Fibroblast of the aortic adventitia (primary cell): ENCODE measurements around the gene VWA5B2. TPM values are rescaled to one million over a fixed set of nuclear protein-coding genes. Genes with fewer than 3 reads are reported as not detected.

Experiments used
- DNase-seq: peaks from one replicate; pipeline ENCODE4 v3.0.0-alpha.2; 2010; ENCODE audit warnings: low read depth
- H3K4me3 ChIP-seq: 2 replicates; pipeline ENCODE4 v1.5.1; 2011; ENCODE audit warnings: low read depth, mild to moderate bottlenecking, control low read depth, low read length, moderate library complexity
- CTCF ChIP-seq: IDR thresholded peaks from 2 replicates; pipeline ENCODE4 v1.5.1; 2011; ENCODE audit warnings: mild to moderate bottlenecking, low read length, control low read depth, inconsistent platforms; ENCODE audit not compliant: insufficient read depth
- total RNA-seq: library from RNA; depleted of rRNA; stranded (reverse); fragments of >200 nt; gene quantifications from 2 replicates; pipeline ENCODE4 v1.2.3, GENCODE V29; 2012; ENCODE audit warnings: low replicate concordance

VWA5B2 gene
- 0.72 TPM in 1 of 2 replicates, not detected in the other for total RNA-seq

- TF ChIP-seq CTCF, result no peak
- no peak for DNase-seq
- peak within 1 kb of the TSS; percentile 55 for H3K4me3 ChIP-seq
These were observed at the start of gene VWA5B2 for GRCh38 chr3:184229394-184230080. Gene VWA5B2, plus strand, starts transcription at chr3:184229585. Its CDS starts 944 bp downstream, at chr3:184230529.

- no peak for TF ChIP-seq CTCF
- peak; percentile 78 for DNase-seq
- no peak overlapping the region for H3K4me3 ChIP-seq
These were observed 49.2 kb upstream of the VWA5B2 start for GRCh38 chr3:184180165-184180564.

- TF ChIP-seq CTCF, result no peak
- no peak overlapping the region for H3K4me3 ChIP-seq
- no peak for DNase-seq
These were observed 47.8 kb upstream of the VWA5B2 start for GRCh38 chr3:184181596-184181995.

- no peak overlapping the region for H3K4me3 ChIP-seq
- no peak for TF ChIP-seq CTCF
- DNase-seq, result no peak
These were observed 45.7 kb upstream of the VWA5B2 start for GRCh38 chr3:184183679-184184078.

GRCh38 chr3:184184546-184185230 lies 44.7 kb upstream of the VWA5B2 start:
- H3K4me3 ChIP-seq, result no peak overlapping the region
- DNase-seq, result no peak
- no peak for TF ChIP-seq CTCF

- no peak for TF ChIP-seq CTCF
- DNase-seq, result peak; percentile 99
- H3K4me3 ChIP-seq, result peak overlapping the region; percentile 100
These were observed 43.8 kb upstream of the VWA5B2 start for GRCh38 chr3:184185461-184186183.
